ENCODE results near the gene LRRC38. TPM values are rescaled to one million over a fixed set of nuclear protein-coding genes. Genes with fewer than 3 reads are reported as not detected.

Gene LRRC38
- total RNA-seq, 2 donors from 2014 or later, result 0.46 to 0.51 TPM

DNA sequence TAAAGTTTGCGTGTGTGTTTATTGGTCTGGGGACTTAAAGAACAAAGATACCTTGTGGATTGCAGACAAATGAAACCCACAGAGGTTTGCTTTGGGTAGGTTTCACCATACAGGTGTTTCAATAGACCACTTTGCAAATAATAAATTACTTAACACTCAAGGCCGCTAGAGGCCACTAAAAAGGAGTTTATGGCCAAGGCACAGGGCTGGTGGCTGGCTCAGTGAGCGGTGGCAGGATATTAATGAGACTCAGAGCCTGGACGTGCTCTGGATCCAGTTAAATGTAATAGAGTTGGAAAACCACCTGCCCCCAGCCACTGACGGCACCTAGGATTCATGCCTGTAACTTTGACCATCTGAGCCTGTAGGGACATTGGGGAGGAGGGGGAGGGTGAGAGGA lies 44.5 kb downstream of the LRRC38 start:
- Histone ChIP-seq H3K27ac (ENCODE audit: low read depth, low read length) (no peak overlapping the region), H3K36me3 (ENCODE audit: control insufficient read depth, insufficient read depth, low read length) (no peaks in the 10 kb centered on the region), H3K4me3 (ENCODE audit: low read length) (no peak overlapping the region), H3K4me1 (ENCODE audit: control insufficient read depth, insufficient read depth, low read length) (no peaks in the 10 kb centered on the region), H3K9me3 (ENCODE audit: control insufficient read depth, low read length) (no peaks in the 10 kb centered on the region), H3K27me3 (ENCODE audit: control insufficient read depth, insufficient read depth, low read length, poor library complexity, severe bottlenecking) (no peaks in the 10 kb centered on the region), H3K9ac (ENCODE audit: extremely low read depth, low read length, poor library complexity, severe bottlenecking) (no peak overlapping the region)
- Mint-ChIP-seq H3K27ac (no peak overlapping the region), H3K4me1 (no peaks in the 10 kb centered on the region), H3K4me3 (no peak overlapping the region), H3K27me3 (ENCODE audit: insufficient read depth) (peaks cover 18% of the 10 kb centered on the region), H3K9me3 (peaks cover 15% of the 10 kb centered on the region), H3K36me3 (ENCODE audit: low read depth) (no peaks in the 10 kb centered on the region)
- TF ChIP-seq, protein P1, sequence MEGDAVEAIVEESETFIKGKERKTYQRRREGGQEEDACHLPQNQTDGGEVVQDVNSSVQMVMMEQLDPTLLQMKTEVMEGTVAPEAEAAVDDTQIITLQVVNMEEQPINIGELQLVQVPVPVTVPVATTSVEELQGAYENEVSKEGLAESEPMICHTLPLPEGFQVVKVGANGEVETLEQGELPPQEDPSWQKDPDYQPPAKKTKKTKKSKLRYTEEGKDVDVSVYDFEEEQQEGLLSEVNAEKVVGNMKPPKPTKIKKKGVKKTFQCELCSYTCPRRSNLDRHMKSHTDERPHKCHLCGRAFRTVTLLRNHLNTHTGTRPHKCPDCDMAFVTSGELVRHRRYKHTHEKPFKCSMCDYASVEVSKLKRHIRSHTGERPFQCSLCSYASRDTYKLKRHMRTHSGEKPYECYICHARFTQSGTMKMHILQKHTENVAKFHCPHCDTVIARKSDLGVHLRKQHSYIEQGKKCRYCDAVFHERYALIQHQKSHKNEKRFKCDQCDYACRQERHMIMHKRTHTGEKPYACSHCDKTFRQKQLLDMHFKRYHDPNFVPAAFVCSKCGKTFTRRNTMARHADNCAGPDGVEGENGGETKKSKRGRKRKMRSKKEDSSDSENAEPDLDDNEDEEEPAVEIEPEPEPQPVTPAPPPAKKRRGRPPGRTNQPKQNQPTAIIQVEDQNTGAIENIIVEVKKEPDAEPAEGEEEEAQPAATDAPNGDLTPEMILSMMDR (conservative IDR thresholded peaks at IDR 0.05), result peak; percentile 62
- peak; percentile 54 for DNase-seq
- WGBS, 2 experiments (ENCODE audit: insufficient coverage in 1 of 2, insufficient read length in 1 of 2), result 46 to 61% methylated on average over 4 to 5 of the region's 5 CpGs

GRCh38 chr1:13465515-13465914 lies 48.3 kb downstream of the LRRC38 start:
- Histone ChIP-seq H3K27me3 (ENCODE audit: control insufficient read depth, insufficient read depth, low read length, poor library complexity, severe bottlenecking) (no peaks in the 10 kb centered on the region), H3K9ac (ENCODE audit: extremely low read depth, low read length, poor library complexity, severe bottlenecking) (no peak overlapping the region), H3K27ac (ENCODE audit: low read depth, low read length) (no peak overlapping the region), H3K4me1 (ENCODE audit: control insufficient read depth, insufficient read depth, low read length) (no peaks in the 10 kb centered on the region), H3K36me3 (ENCODE audit: control insufficient read depth, insufficient read depth, low read length) (no peaks in the 10 kb centered on the region), H3K9me3 (ENCODE audit: control insufficient read depth, low read length) (no peaks in the 10 kb centered on the region), H3K4me3 (ENCODE audit: low read length) (no peak overlapping the region)
- no peaks in the 10 kb centered on the region for H3K36me3 Mint-ChIP-seq (ENCODE audit: low read depth)
- peaks cover 13% of the 10 kb centered on the region for H3K27me3 Mint-ChIP-seq (ENCODE audit: insufficient read depth)
- no peak overlapping the region for H3K4me3 Mint-ChIP-seq
- WGBS, 2 experiments (ENCODE audit: insufficient coverage in 1 of 2, insufficient read length in 1 of 2), result 46 to 48% methylated on average over 1 of the region's 1 CpG
- H3K4me1 Mint-ChIP-seq, result no peaks in the 10 kb centered on the region
- no peak for DNase-seq
- TF ChIP-seq, protein P1 (conservative IDR thresholded peaks at IDR 0.05), result no peak
- H3K27ac Mint-ChIP-seq, result no peak overlapping the region
- peaks cover 33% of the 10 kb centered on the region for H3K9me3 Mint-ChIP-seq

- Histone ChIP-seq H3K9me3 (ENCODE audit: control insufficient read depth, low read length) (no peaks in the 10 kb centered on the region), H3K4me1 (ENCODE audit: control insufficient read depth, insufficient read depth, low read length) (no peaks in the 10 kb centered on the region), H3K27ac (ENCODE audit: low read depth, low read length) (no peak overlapping the region), H3K27me3 (ENCODE audit: control insufficient read depth, insufficient read depth, low read length, poor library complexity, severe bottlenecking) (no peaks in the 10 kb centered on the region), H3K4me3 (ENCODE audit: low read length) (no peak overlapping the region), H3K9ac (ENCODE audit: extremely low read depth, low read length, poor library complexity, severe bottlenecking) (no peak overlapping the region), H3K36me3 (ENCODE audit: control insufficient read depth, insufficient read depth, low read length) (no peaks in the 10 kb centered on the region)
- H3K27ac Mint-ChIP-seq, result no peak overlapping the region
- peaks cover 48% of the 10 kb centered on the region for H3K9me3 Mint-ChIP-seq
- DNase-seq, result no peak
- no peaks in the 10 kb centered on the region for H3K4me1 Mint-ChIP-seq
- 79 to 85% methylated on average over 7 of the region's 7 CpGs for WGBS, 2 experiments (ENCODE audit: insufficient coverage in 1 of 2, insufficient read length in 1 of 2)
- H3K27me3 Mint-ChIP-seq (ENCODE audit: insufficient read depth), result peaks cover 8% of the 10 kb centered on the region
- TF ChIP-seq, protein P1 (conservative IDR thresholded peaks at IDR 0.05), result no peak
- H3K36me3 Mint-ChIP-seq (ENCODE audit: low read depth), result no peaks in the 10 kb centered on the region
- no peak overlapping the region for H3K4me3 Mint-ChIP-seq
Measured at GRCh38 chr1:13462682-13463081, 51.1 kb downstream of the LRRC38 start.
